Jurkat, Clone E6-1 (cell line): ENCODE data around the gene IL1RAPL2.

Experiments used
- DNase-seq: peaks from one replicate; pipeline ENCODE4 v3.0.0-alpha.2; 2011; ENCODE audit warnings: low read depth, low spot score
- H3K4me3 ChIP-seq: 2 replicates; pipeline ENCODE4 v1.5.1; 2011; ENCODE audit warnings: mild to moderate bottlenecking, low read length, control low read depth, moderate library complexity

The IL1RAPL2 gene

DNA sequence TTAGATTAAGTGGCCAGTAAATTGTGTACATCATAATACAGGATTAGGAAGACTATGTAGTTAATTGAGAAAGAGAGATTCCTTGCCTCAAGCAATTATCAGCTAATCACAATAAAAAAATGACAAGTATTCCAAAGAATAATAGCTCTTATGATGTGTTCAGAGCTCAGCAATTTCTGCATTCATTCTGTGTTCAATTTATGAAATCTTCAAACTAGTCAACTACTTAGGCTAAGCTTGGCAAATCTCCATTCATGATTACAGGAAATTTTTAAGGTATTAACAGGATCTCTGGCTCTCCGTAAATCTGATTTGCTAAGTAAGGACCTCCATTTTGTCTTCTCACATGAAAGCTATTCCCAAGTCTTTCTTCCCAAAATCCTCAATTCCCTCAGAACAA lies 911.4 kb downstream of the IL1RAPL2 start:
- no peak for DNase-seq
- H3K4me3 ChIP-seq = no peak overlapping the region

DNA sequence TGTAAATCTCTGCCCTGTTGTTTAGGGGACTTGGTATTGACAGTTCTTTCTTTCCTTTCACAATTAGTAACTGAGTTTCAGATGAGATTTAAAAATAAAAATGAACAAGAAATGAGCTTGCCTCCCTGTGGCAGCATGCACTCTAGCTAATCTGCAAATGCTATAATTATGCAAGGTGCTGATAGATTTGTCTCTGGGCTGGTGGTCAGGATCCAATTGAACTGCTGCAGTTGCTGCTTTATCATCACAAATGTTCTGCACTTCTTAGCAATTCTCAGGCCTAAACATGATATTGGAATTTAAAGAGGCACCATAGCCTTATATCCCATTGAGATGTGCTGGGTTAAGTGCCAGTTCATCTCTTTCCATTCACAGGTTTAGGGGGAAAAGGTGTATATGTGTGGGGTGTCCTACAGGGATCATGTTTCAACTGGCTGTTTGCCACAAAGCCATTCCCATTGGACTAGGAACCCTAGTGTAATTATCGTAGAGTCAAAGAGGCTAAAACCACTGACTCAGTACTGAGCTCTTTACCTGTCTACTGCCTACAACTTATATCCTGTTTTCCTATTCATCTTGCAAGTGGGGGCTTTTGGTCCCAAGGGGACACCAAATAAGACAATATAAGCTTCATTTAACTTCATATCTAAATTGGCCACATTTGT lies 914.8 kb downstream of the IL1RAPL2 start:
- H3K4me3 ChIP-seq = no peak overlapping the region
- no peak for DNase-seq

DNA sequence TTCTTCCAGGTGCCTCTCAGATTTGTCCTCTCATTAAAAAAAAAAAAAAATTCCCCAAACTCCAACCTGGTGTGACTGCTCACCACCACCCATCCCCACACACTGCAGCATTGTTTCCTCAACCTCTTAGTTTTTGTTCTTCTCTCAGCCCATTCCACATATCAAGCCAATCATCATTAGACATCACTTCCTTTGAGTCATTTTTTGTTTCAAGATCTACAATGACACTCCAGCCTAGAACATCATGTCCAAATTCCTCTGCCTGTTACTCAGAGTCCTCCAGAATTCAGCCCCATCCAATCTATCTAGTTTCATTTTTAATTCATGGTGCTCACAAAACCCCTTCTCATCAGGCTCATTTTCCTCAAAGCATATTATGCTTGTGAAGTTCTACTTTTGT lies 917.0 kb downstream of the IL1RAPL2 start:
- DNase-seq = no peak

DNA sequence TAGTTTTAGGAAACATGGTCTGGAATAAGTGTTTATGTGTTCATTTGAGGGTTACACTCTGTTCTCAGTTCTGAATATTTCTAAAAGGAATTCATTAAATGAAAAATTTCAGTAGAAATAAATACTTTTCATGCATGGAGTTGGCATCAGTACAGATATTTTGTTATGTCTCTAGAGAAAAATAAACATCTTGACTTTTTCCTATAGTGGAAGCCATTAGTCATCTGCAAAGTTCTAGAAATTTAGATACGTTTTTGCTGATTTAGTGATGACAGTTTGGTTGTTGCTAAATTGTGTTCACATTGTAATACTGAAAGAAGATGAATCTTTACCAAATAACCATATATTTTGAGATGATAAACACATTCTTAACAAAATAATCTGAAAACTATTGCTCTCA lies 922.7 kb downstream of the IL1RAPL2 start:
- H3K4me3 ChIP-seq = no peak overlapping the region
- DNase-seq = no peak

More for the DNA sequence above, 917.0 kb downstream of the IL1RAPL2 start:
- H3K4me3 ChIP-seq = no peak overlapping the region

DNA sequence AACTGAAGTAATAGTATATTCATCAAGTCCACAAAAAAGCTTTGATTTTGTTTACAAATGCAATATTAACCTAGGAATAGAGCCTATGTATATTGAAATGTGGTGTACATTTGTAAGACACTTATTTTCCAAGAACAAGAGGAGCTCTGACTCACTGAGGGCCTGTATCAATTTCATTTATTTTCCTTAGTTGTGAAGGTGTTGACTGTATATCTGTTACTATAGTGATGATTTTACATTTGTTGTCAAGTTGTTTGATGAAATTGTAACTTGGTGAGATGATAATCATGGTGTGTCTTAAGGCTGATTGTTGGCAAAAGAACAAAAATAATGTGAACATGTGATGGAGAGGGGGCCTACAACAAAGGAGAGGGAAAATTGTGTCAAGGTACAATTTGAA lies 929.4 kb downstream of the IL1RAPL2 start:
- DNase-seq = no peak
- H3K4me3 ChIP-seq = no peak overlapping the region

DNA sequence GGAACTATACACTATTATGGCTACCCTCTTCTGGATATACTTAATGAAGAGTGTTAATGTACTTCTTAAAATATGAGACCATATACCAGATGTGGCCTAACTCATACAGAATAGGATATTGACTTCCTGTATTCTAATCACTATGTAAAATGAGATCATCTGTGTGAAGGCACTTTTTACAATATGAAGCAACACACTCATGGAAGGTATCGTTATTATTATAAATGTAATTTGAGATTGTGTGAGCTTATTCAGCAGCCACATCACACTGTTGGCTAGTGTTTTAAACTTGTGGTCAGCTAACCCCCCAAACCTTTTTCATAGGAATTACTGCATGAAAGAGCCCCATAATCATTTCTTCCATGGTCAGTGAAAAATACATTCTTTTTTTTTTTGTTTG lies 936.3 kb downstream of the IL1RAPL2 start:
- no peak for DNase-seq
- no peak overlapping the region for H3K4me3 ChIP-seq

DNA sequence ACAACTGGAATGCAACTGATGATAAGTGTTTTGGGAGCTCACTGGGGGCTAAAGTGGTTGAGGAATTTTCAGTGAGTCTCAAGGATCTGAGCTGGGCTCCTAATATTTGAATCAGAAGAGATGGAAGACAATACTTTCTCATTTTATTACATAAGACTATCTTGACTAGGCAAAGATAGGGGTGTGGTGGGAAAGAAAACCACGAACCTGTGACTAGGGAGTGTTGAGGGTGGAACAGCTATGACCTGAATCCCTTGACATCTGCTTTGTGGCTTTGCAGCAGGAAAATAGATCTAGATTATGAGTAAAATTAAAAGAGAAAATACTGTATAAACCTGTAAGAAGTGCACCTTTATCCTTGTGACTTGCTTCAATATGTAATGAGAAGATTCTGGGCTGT lies 949.6 kb downstream of the IL1RAPL2 start:
- no peak overlapping the region for H3K4me3 ChIP-seq
- no peak for DNase-seq

DNA sequence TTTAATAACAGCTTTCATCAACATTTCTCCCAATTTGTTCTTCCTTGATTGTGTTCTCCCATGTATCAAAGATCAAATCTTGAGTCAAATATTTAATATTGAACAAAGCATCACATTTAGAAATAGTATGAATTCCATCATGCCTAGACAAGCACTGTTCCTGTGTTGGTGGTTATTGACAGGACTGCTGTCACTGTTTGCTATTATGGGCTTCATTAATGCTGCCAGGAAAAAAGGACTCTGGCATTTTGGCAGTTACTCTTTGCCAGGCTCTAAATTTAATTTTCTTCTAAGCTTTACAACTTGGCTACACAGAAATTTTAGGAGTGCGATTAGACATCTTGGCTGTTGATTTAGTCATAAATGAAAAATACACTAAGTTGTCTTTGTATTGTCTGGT lies 960.4 kb downstream of the IL1RAPL2 start:
- no peak overlapping the region for H3K4me3 ChIP-seq
- DNase-seq = no peak

DNA sequence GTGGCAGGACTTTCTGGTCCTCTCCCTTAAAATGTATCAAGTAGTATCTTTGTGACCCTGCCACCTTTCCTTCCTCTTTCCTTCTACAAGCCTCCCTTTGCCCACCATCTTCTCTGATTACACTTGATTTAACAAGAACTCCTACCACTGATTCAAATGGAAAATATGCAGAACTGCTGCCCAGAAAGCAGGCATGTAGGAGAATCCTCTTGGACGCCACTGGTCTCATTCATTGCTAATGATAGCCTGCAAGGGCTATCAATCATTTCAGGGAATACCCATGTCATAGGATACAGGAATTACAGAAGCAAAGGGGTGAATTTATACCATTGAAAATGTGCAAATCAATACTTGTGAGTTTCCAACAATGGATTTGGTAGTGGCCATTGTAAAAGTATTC lies 961.8 kb downstream of the IL1RAPL2 start:
- no peak for DNase-seq
- no peak overlapping the region for H3K4me3 ChIP-seq

DNA sequence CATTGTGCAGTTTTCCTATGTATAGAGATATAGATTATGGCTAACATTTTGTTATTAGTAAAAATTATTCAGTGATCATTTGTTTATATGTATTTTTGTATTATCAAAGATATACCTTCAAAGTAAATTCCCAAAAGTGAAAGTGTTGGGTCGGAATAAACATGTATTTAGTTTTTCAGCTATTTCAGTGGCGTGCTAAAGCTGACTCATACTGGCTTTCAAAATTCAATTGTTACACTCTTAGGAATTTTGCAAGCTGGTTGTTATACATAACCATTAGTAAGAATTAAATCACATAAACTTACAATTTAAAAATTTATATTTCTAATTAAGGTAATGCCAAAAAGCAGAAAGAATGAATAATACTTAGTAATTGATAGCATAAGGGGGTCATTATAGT lies 968.0 kb downstream of the IL1RAPL2 start:
- no peak overlapping the region for H3K4me3 ChIP-seq
- DNase-seq = no peak

DNA sequence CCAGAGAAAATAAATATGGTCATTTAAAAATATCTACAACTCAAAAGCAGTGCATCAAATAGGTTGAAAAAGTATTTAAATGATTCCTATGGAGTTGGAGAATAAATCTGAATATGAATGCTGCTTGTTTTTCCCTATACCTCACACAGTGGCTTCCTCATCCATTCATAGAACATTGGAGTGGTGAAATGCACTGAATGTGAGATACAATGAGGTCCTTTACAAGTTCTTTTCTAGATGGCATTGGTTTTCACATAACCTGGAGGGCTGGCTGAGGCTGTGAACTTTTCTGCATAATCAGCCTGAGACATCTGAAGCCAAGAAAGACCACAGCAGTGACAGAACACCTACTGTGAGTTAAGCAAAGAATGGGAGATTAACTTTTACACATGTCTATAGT lies 977.3 kb downstream of the IL1RAPL2 start:
- H3K4me3 ChIP-seq = no peak overlapping the region
- no peak for DNase-seq

DNA sequence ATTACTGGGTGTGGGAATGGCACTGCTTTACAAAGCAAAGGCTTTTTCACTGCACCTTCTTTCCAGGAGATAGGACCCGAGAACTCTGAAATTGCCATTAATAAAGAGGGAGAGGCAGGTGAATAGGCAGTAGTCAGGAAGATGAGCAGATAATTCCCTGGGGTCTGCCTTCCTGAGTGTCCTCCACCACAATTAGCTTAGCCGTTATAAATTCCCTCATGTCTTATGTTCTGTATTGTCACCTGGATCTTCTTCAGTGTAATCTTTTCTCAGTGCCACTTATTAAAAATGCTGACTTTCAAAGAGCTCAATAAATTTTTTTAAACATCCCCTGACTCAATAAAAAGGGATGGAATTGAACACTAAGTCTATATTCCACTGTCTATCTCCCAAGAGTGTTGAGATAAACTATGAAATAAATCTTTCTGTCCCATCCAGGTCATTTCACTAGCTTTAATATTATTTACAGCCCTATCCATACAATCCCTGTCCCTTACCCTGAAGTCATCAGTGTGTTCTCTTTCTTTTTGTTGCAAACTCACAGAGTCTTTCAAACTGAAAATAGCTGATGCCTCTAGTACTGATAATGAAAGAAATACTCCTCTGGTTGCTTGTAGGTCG lies 984.2 kb downstream of the IL1RAPL2 start:
- no peak overlapping the region for H3K4me3 ChIP-seq
- no peak for DNase-seq

DNA sequence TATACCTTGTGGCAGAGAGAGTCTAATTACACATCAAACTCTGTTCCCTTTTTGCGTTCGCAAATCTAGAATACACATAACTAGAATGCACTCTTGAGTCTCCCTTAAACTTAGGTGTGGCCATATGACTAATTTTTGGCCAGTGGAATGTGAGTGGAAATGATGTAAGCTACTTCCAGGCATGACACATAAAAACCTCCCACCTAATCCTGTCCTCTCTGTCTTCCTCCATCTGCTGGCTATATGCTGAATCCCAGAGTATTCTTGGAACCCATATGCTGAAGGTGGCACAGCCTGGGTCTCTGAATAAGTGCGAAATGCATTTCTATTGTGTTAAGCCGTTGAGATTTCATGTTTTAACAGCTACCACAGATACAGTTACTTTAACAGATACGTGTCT lies 986.4 kb downstream of the IL1RAPL2 start:
- DNase-seq = no peak
- H3K4me3 ChIP-seq = no peak overlapping the region

DNA sequence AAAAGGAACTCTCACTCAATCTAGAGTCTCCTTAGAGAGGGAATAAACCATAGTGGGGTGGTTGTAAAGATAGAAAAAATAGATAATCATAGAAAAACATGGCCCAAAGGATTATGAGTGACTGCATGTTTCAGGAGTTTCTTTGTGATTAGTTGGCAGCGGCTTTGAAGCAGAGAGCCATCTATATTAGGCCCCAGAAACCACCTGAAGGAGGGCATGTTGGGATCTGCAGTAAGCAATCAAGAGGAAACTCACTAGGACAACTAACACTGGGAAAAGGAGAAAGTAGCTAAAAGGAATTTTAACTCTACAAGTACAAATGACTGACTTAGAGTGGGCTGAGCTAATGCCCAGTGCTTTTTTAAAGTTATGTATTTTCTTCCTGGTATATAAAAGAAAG lies 987.1 kb downstream of the IL1RAPL2 start:
- no peak for DNase-seq
- no peak overlapping the region for H3K4me3 ChIP-seq

DNA sequence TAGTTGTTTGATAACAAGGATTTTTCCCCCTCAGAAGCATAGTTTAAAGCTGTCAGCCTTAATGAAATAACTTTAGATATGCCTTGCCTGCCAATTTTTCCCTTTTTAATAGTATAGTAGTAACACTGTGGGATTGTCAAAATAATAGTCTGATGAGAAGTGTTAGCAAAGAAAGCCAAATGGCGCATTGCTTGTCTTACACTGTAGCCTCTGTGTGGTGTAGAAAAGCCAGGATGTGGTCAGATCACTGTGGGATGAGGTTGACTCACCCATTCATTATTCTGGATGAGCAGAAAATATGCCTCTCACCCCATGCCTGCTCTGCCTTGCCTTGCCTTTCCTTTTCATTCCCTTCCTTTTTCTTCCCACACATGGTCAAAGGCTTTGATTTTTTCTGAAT lies 998.5 kb downstream of the IL1RAPL2 start:
- H3K4me3 ChIP-seq = no peak overlapping the region
- peak; percentile 9 for DNase-seq

DNA sequence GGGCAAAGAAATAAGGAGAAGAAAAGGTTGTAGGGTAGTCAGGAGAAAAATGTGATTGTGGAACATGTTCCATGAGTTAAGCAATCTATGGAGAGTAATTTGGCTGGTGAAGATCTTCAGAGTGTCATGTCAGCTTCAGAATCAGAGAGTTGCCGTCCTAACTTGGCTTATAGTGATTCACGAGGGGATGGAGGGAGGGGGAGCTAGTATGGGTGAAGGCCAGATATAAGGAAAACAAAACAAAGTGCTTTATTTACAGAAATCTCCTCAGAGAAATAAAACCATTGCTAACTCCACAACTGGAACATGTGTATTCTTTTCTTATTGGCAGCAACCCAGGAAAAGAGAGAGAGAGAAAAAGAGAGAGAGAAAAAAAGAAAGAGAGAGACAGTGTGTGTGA lies 999.9 kb downstream of the IL1RAPL2 start:
- H3K4me3 ChIP-seq = no peak overlapping the region
- DNase-seq = no peak

DNA sequence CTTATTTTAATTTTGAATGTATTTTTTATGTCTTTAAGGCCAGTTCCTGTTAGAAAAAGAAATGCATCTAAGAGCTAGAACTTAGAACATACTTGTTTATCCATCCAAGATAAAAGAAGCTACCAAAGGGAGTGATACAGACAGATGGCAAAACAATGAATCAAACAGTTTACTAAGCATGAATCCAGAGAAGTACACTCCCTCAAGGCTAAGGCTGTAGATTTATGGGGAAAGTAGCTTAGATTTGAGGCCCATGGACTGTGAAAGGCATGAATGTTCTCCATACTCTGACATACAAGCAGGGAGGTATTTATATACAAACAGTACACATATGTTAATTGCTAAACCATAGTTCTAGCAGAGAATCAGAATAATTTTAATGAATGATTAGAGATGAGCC lies 1001.1 kb downstream of the IL1RAPL2 start:
- DNase-seq = no peak
- H3K4me3 ChIP-seq = no peak overlapping the region

DNA sequence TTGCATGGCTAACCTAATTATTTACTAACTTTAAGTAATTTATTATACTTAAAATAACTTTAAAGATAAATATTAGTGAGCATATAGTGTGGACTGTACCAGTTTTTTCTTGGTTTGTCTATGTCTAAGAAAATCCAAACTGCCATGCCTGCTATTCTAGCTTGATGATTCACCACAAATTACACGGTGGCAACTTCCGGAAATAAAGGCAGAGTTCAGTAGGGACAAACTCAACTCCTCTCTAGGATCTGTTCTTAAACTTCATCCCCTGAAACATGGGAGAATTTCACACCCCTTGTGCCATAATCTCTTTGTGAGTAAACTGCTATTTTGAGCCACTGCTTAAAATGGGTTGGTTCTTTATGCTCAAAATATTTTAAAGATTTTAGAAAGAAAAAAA lies 1042.7 kb downstream of the IL1RAPL2 start:
- no peak for DNase-seq
- H3K4me3 ChIP-seq = no peak overlapping the region

DNA sequence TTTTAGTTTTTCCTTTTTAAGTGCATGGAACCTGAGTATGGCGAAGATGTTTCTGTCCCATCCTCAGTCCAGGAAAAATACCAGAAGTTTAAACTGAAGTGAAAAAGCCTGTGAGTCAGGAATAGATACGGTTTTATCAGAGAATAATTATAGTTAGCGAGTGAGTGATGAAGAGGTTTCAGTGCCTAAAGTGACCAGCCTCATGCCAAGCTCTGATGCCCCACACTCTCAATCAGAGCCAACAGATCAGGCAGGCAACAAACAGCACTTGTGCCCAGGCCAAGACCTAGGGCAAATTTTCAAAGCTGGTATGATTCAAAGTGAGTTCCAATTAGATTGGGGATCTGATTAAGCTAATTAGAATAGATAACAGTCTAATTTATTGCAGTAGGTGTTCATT lies 1043.5 kb downstream of the IL1RAPL2 start:
- no peak for DNase-seq
- H3K4me3 ChIP-seq = no peak overlapping the region

DNA sequence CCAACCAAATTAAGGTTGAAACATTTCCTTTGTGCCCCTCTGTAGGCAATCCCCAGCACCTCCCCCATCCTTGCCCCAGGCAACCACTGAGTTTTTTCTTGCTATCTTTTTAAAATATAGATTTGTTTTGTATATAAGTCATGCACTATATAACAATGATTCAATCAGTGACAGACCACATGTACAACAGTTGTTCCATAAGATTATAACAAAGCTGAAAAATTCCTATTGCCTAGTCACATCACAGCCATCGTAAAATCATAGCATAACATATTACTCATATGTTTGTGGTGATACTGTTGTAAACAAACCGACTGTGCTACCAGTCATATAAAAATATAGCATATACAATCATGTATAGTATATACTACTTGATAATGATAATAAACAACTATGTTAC lies 1044.4 kb downstream of the IL1RAPL2 start:
- DNase-seq = no peak
- no peak overlapping the region for H3K4me3 ChIP-seq

DNA sequence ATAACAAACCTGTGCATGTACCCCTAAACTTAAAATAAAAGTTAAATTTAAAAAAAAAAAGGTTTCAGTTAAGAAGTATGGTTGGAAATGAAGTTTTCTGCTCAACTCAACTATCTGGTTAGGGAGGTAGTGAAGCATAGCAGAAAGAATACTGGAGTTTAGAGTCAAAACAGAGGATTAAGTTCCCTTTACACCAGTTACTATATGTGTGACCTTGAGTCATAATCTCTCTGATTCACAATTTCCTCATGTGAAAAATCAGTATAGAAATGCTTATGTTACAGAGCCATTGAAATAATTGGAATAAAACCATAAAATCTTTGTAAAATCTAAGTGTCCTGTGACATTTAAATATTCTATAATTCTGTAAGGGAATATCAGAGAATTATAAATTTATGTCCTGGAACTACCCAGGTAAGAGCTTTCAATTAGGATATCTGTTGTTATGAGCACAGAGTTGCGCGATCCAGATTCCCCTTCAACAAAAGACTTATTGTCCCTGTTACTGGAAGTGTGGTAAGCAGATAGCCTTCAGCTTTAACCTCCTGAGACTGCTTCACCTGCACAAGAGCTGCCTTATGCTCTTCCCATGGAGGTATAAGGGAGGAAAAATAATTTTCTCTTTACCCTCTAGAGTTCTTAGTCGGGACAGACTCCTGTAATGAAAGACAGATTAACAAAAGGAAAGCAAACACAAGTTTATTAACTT lies 1052.5 kb downstream of the IL1RAPL2 start:
- DNase-seq = no peak
- H3K4me3 ChIP-seq = no peak overlapping the region
